ENCODE data around the gene SRSF3.
A peak's percentile ranks its signal among the peaks of the same experiment; 100 is the strongest.
"Not testable (repeated sequence)": the region's sequence is repeated elsewhere in the genome, so short reads cannot be mapped to it uniquely, and the experiment has no call there.

Gene SRSF3

GRCh38 chr6:36607683-36608386 is 13.7 kb downstream of the SRSF3 start:
- Histone ChIP-seq H3K9me3 (no peaks in the 10 kb centered on the region), H3K4me3 (no peak overlapping the region), H3K27me3 (no peaks in the 10 kb centered on the region), H3K27ac (peak overlapping the region; percentile 22 to 32), H3K36me3 (peaks cover 84 to 97% (median 91%) of the 10 kb centered on the region in 3 donors), H3K4me1 (peaks cover 0 to 69% (median 39%) of the 10 kb centered on the region in 4 donors)
- TF ChIP-seq CTCF (IDR thresholded peaks at IDR 0.05): no peak
- intact Hi-C loops (cut with DNase I; ENCODE audit: low total_unique reads): no loop called here
- DNase-seq: peak in 1 of 2 donors; percentile 37

- no peaks in the 10 kb centered on the region for H3K9me3 ChIP-seq
- H3K4me3 ChIP-seq: no peak overlapping the region
- peak overlapping the region in 1 of 2 donors; percentile 32 for H3K27ac ChIP-seq
- TF ChIP-seq CTCF (IDR thresholded peaks at IDR 0.05): no peak
- peaks cover 0 to 58% (median 31%) of the 10 kb centered on the region in 4 donors for H3K4me1 ChIP-seq
- intact Hi-C loops (cut with DNase I; ENCODE audit: low total_unique reads): no loop called here
- no peaks in the 10 kb centered on the region for H3K27me3 ChIP-seq
- H3K36me3 ChIP-seq: peaks cover 77 to 97% (median 79%) of the 10 kb centered on the region in 3 donors
- peak in 1 of 2 donors; percentile 40 for DNase-seq
Measured at GRCh38 chr6:36608788-36609563, 14.8 kb downstream of the SRSF3 start.

- Histone ChIP-seq H3K4me3 (no peak overlapping the region), H3K27me3 (no peaks in the 10 kb centered on the region), H3K4me1 (peaks cover 0 to 52% (median 31%) of the 10 kb centered on the region in 4 donors), H3K36me3 (peaks cover 71 to 95% (median 73%) of the 10 kb centered on the region in 3 donors), H3K27ac (peak overlapping the region in 1 of 2 donors; percentile 32), H3K9me3 (no peaks in the 10 kb centered on the region)
- DNase-seq: no peak
- TF ChIP-seq CTCF (IDR thresholded peaks at IDR 0.05): no peak
- intact Hi-C loops (cut with DNase I; ENCODE audit: low total_unique reads): no loop called here
Measured at GRCh38 chr6:36609582-36609981, 15.4 kb downstream of the SRSF3 start.

GRCh38 chr6:36610041-36610955 is 16.1 kb downstream of the SRSF3 start:
- Histone ChIP-seq H3K4me3 (no peak overlapping the region), H3K27ac (no peak overlapping the region), H3K9me3 (no peaks in the 10 kb centered on the region), H3K36me3 (peaks cover 64 to 88% (median 66%) of the 10 kb centered on the region in 3 donors), H3K4me1 (peaks cover 0 to 45% (median 30%) of the 10 kb centered on the region in 4 donors), H3K27me3 (no peaks in the 10 kb centered on the region)
- TF ChIP-seq CTCF (IDR thresholded peaks at IDR 0.05): no peak
- intact Hi-C loops (cut with DNase I; ENCODE audit: low total_unique reads): no loop called here
- peak; percentile 15 to 50 for DNase-seq

GRCh38 chr6:36610956-36611336 is 16.8 kb downstream of the SRSF3 start:
- Histone ChIP-seq H3K9me3 (no peaks in the 10 kb centered on the region), H3K4me3 (no peak overlapping the region), H3K36me3 (peaks cover 57 to 82% (median 60%) of the 10 kb centered on the region in 3 donors), H3K27ac (no peak overlapping the region), H3K27me3 (no peaks in the 10 kb centered on the region), H3K4me1 (peaks cover 0 to 38% (median 25%) of the 10 kb centered on the region in 4 donors)
- TF ChIP-seq CTCF (IDR thresholded peaks at IDR 0.05): no peak
- peak; percentile 10 to 40 for DNase-seq
- intact Hi-C loops (cut with DNase I; ENCODE audit: low total_unique reads): no loop called here

- H3K27ac ChIP-seq; H3K4me3 ChIP-seq; intact Hi-C loops (cut with DNase I; ENCODE audit: low total_unique reads); H3K27me3 ChIP-seq; H3K9me3 ChIP-seq: not testable (repeated sequence)
- peak; percentile 13 to 33 for DNase-seq
- Histone ChIP-seq H3K36me3 (peaks cover 50 to 74% (median 52%) of the 10 kb centered on the region in 3 donors), H3K4me1 (peaks cover 0 to 31% (median 18%) of the 10 kb centered on the region in 4 donors)
Measured at GRCh38 chr6:36611679-36612078, 17.5 kb downstream of the SRSF3 start.
